Measurements from ENCODE around the gene CLCN7. TPM values are rescaled to one million over a fixed set of nuclear protein-coding genes. Genes with fewer than 3 reads are reported as not detected.

CLCN7 gene
- total RNA-seq, 1 donor from 2014 or later: 49.8 TPM

- Histone ChIP-seq H3K9me3 (no peaks in the 10 kb centered on the region), H3K4me1 (peaks cover 2% of the 10 kb centered on the region), H3K4me3 (no peak overlapping the region), H3K27me3 (no peaks in the 10 kb centered on the region), H3K36me3 (no peaks in the 10 kb centered on the region), H3K27ac (no peak overlapping the region)
- TF ChIP-seq POLR2AphosphoS5 (IDR thresholded peaks at IDR 0.05; ENCODE audit: insufficient read depth in 1 of 2, low read depth in 1 of 2) (no peak), POLR2A (IDR thresholded peaks at IDR 0.05) (no peak)
- TF ChIP-seq, protein P1, sequence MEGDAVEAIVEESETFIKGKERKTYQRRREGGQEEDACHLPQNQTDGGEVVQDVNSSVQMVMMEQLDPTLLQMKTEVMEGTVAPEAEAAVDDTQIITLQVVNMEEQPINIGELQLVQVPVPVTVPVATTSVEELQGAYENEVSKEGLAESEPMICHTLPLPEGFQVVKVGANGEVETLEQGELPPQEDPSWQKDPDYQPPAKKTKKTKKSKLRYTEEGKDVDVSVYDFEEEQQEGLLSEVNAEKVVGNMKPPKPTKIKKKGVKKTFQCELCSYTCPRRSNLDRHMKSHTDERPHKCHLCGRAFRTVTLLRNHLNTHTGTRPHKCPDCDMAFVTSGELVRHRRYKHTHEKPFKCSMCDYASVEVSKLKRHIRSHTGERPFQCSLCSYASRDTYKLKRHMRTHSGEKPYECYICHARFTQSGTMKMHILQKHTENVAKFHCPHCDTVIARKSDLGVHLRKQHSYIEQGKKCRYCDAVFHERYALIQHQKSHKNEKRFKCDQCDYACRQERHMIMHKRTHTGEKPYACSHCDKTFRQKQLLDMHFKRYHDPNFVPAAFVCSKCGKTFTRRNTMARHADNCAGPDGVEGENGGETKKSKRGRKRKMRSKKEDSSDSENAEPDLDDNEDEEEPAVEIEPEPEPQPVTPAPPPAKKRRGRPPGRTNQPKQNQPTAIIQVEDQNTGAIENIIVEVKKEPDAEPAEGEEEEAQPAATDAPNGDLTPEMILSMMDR (IDR thresholded peaks at IDR 0.05): no peak
- intact Hi-C loops (cut with DNase I): loop anchor here (10.0 kb wide), 1 partner anchor 278 kb away; the partner anchor contains the start of gene MAPK8IP3
- DNase-seq (ENCODE audit: extremely low spot score in 2 of 2): no peak
Measured at GRCh38 chr16:1426734-1427471, 47.9 kb downstream of the CLCN7 start.

DNA sequence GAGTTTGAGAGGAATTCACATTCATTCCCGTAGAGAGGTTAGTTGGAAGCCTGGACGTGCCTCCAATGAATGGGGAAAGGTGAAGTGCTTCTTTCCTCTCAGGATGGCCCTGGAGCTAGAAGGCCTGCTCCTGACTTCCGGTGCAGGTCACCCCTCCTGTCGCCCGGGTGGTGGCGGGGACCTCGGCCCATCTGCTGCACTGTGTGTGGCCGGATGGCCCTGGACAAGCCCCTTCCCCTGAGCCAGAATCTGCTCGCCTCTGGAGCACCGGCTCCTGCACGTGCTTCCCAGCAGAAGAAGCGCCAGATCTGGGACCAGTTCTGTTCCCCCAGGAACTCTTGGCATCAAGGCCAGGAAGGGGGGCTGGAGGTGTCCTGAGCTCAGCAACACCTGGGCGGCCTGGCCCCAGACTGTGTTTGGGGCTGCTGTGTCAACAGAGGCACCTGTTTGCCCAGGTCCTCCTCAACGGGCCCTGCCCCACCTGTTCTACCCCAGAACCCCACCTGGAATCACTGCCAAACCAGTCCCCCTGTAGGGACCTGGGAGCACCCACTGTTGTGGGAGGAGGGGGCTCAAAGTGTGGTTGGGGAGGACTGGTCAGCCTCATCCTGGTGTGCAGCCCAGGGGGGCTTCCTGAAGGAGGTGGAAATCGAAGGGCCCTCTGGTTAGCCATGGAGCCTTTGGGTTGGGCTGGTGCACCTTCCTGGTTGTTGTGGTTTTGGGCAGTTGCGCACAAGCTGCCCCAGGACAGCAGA is 49.0 kb downstream of the CLCN7 start:
- no peak for DNase-seq (ENCODE audit: extremely low spot score in 2 of 2)
- H3K4me3 ChIP-seq: no peak overlapping the region
- no peaks in the 10 kb centered on the region for H3K36me3 ChIP-seq
- H3K4me1 ChIP-seq: peaks cover 9% of the 10 kb centered on the region
- TF ChIP-seq POLR2A (IDR thresholded peaks at IDR 0.05) (no peak), POLR2AphosphoS5 (IDR thresholded peaks at IDR 0.05; ENCODE audit: insufficient read depth in 1 of 2, low read depth in 1 of 2) (no peak)
- TF ChIP-seq, protein P1 (IDR thresholded peaks at IDR 0.05): no peak
- no peak overlapping the region for H3K27ac ChIP-seq
- no peaks in the 10 kb centered on the region for H3K27me3 ChIP-seq
- H3K9me3 ChIP-seq: no peaks in the 10 kb centered on the region
- intact Hi-C loops (cut with DNase I): loop anchor here (10.0 kb wide), 1 partner anchor 279 kb away; the partner anchor contains the start of gene MAPK8IP3

GRCh38 chr16:1424028-1424427 is 50.8 kb downstream of the CLCN7 start:
- H3K27ac ChIP-seq: no peak overlapping the region
- TF ChIP-seq POLR2A (IDR thresholded peaks at IDR 0.05) (no peak), POLR2AphosphoS5 (IDR thresholded peaks at IDR 0.05; ENCODE audit: insufficient read depth in 1 of 2, low read depth in 1 of 2) (no peak)
- TF ChIP-seq, protein P1 (IDR thresholded peaks at IDR 0.05): no peak
- H3K4me3 ChIP-seq: no peak overlapping the region
- no peak for DNase-seq (ENCODE audit: extremely low spot score in 2 of 2)
- H3K4me1 ChIP-seq: peaks cover 21% of the 10 kb centered on the region
- no peaks in the 10 kb centered on the region for H3K9me3 ChIP-seq
- no peaks in the 10 kb centered on the region for H3K27me3 ChIP-seq
- H3K36me3 ChIP-seq: no peaks in the 10 kb centered on the region
- intact Hi-C loops (cut with DNase I): loop anchor here (10.0 kb wide), 1 partner anchor 281 kb away; the partner anchor contains the start of gene MAPK8IP3

- H3K4me3 ChIP-seq: no peak overlapping the region
- TF ChIP-seq, protein P1 (IDR thresholded peaks at IDR 0.05): no peak
- TF ChIP-seq POLR2AphosphoS5 (IDR thresholded peaks at IDR 0.05; ENCODE audit: insufficient read depth in 1 of 2, low read depth in 1 of 2): no peak
- H3K27ac ChIP-seq: peak overlapping the region; percentile 86
- intact Hi-C loops (cut with DNase I): loop anchor here (10.0 kb wide), 1 partner anchor 283 kb away; the partner anchor contains the start of gene MAPK8IP3
- peaks cover 27% of the 10 kb centered on the region for H3K4me1 ChIP-seq
- no peaks in the 10 kb centered on the region for H3K36me3 ChIP-seq
- H3K9me3 ChIP-seq: no peaks in the 10 kb centered on the region
- H3K27me3 ChIP-seq: no peaks in the 10 kb centered on the region
- no peak for DNase-seq (ENCODE audit: extremely low spot score in 2 of 2)
Measured at GRCh38 chr16:1422076-1422475, 52.8 kb downstream of the CLCN7 start.
